Measurements from ENCODE around the gene MAT1A.
"Not testable (repeated sequence)": the region's sequence is repeated elsewhere in the genome, so short reads cannot be mapped to it uniquely, and the experiment has no call there.

Gene MAT1A

GRCh38 chr10:80289451-80290287 lies at the start of gene MAT1A:
Gene MAT1A, minus strand, starts transcription at chr10:80289658. Its CDS starts 235 bp downstream, at chr10:80289423.
- no peak for DNase-seq

- DNase-seq, result no peak
Measured at GRCh38 chr10:80333983-80334382, 44.5 kb upstream of the MAT1A start.

- no peak for DNase-seq
Measured at GRCh38 chr10:80324891-80325364, 35.5 kb upstream of the MAT1A start.

- no peak for DNase-seq
Measured at GRCh38 chr10:80324086-80324485, 34.6 kb upstream of the MAT1A start.

- DNase-seq, result no peak
Measured at GRCh38 chr10:80323311-80323710, 33.9 kb upstream of the MAT1A start.

GRCh38 chr10:80322711-80323110 lies 33.3 kb upstream of the MAT1A start:
- DNase-seq, result no peak

GRCh38 chr10:80322158-80322557 lies 32.7 kb upstream of the MAT1A start:
- no peak for DNase-seq

- no peak for DNase-seq
Measured at GRCh38 chr10:80321183-80321582, 31.7 kb upstream of the MAT1A start.

- no peak for DNase-seq
Measured at GRCh38 chr10:80320377-80320776, 30.9 kb upstream of the MAT1A start.

- no peak for DNase-seq
Measured at GRCh38 chr10:80319725-80320290, 30.4 kb upstream of the MAT1A start.

- DNase-seq, result no peak
Measured at GRCh38 chr10:80319318-80319717, 29.9 kb upstream of the MAT1A start.

- DNase-seq, result no peak
Measured at GRCh38 chr10:80318742-80319141, 29.3 kb upstream of the MAT1A start.

- DNase-seq, result no peak
Measured at GRCh38 chr10:80315391-80315790, 25.9 kb upstream of the MAT1A start.

GRCh38 chr10:80313523-80313922 lies 24.1 kb upstream of the MAT1A start:
- DNase-seq, result no peak

- DNase-seq, result not testable (repeated sequence)
Measured at GRCh38 chr10:80305989-80306388, 16.5 kb upstream of the MAT1A start.

GRCh38 chr10:80296942-80297341 lies 7.5 kb upstream of the MAT1A start:
- no peak for DNase-seq

GRCh38 chr10:80292607-80293239 lies 3.3 kb upstream of the MAT1A start:
- no peak for DNase-seq

- DNase-seq, result no peak
Measured at GRCh38 chr10:80290474-80291220, 1.2 kb upstream of the MAT1A start.

- DNase-seq, result no peak
Measured at GRCh38 chr10:80288849-80289248, 609 bp downstream of the MAT1A start.

GRCh38 chr10:80284522-80284921 lies 4.9 kb downstream of the MAT1A start:
- no peak for DNase-seq

- DNase-seq, result no peak
Measured at GRCh38 chr10:80283536-80284199, 5.8 kb downstream of the MAT1A start.

GRCh38 chr10:80283119-80283518 lies 6.3 kb downstream of the MAT1A start:
- no peak for DNase-seq

Measured in stimulated activated CD4-positive, alpha-beta T cell treated with anti-CD3 and anti-CD28 coated beads, Interleukin-4, amount 100 ng/mL, for 1 hour (primary cell).